NCI-H2029 treated with DMSO at 0.1 percent for 48 hours (cell line): ENCODE measurements around the gene CYFIP1.
A peak's percentile ranks its signal among the peaks of the same experiment; 100 is the strongest.

Experiments
- DNase-seq: peaks from one replicate; lab custom pipeline; 2025; lab: John Stamatoyannopoulos, UW

The CYFIP1 gene

DNA sequence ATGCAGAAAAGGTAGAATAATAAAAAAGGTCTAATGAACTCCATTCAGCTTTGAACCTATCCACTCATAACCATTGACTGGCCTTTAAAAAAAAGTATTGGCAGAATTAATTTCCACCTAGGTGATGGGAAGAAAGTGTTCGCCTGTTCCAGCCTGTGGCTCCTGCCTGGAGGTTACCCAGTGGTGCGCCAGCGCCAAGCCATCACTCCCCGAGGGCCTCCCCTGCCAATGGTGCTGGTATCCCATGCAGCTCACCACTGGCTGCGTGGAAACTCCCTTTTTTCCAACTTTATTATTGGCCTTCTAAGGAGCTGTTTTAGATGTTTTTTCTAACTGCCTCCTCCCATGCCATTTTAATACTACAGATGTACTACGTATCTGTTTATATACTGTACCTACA is 112.3 kb downstream of the CYFIP1 start:
- DNase-seq, result no peak

DNA sequence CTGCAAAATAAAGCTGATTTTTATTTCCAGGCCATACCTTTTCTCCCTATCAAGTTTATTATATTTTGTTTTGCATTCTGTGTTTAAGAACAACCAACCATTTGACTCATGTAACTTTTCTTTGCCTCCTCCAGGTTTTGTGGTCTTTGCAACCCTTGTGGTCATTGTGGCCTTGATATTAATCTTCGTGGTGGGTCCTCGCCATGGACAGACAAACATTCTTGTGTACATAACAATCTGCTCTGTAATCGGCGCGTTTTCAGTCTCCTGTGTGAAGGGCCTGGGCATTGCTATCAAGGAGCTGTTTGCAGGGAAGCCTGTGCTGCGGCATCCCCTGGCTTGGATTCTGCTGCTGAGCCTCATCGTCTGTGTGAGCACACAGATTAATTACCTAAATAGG is 114.1 kb downstream of the CYFIP1 start:
- DNase-seq, result no peak

DNA sequence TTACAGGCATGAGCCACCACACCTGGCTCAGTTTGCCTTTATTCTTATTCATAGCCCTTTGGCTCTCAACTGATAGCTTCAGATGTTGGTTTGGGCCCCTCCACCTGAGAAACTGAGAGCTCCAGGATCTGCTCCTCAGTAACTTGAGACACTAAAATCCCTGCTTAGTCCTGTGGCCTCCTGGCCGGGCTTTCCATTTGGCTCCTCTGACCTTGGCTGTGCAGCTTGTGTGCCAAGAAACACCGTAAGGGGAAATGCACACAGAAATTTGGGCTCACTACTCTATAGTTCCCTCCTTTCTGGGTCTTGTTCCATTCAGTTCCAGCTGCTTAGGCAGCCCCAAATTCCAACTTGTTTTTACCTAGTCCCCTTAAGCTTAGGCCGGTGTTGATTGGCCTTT is 116.8 kb downstream of the CYFIP1 start:
- DNase-seq, result no peak

DNA sequence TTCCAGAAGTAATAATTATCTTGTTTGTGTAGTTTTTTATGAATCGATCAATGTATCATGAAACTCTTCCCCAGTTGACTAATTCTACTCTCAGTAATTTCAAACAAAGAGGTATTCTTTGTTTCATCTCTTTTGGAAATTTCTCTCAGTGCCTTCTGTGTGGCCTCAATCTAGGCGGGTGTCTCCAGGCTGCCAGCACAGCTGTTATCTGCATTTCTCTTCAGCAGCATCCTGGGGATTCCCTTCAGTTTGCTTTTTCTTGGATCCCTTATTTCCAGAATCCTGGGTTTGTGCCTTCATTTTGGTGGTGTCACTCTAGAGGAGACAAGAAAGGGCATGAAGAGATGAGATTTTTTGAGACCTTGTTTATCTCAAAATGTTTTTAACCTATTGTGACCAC is 119.0 kb downstream of the CYFIP1 start:
- DNase-seq, result no peak

- no peak for DNase-seq
Observed at GRCh38 chr15:22856659-22857058, 123.5 kb downstream of the CYFIP1 start.

GRCh38 chr15:22855791-22856190 is 124.4 kb downstream of the CYFIP1 start:
- no peak for DNase-seq

GRCh38 chr15:22851513-22851912 is 128.7 kb downstream of the CYFIP1 start:
- DNase-seq, result no peak

- DNase-seq, result no peak
Observed at GRCh38 chr15:22850055-22850454, 130.1 kb downstream of the CYFIP1 start.

- DNase-seq, result no peak
Observed at GRCh38 chr15:22846073-22846472, 134.1 kb downstream of the CYFIP1 start.

GRCh38 chr15:22845289-22845900 is 134.8 kb downstream of the CYFIP1 start:
- DNase-seq, result no peak

- DNase-seq, result no peak
Observed at GRCh38 chr15:22844421-22845288, 135.5 kb downstream of the CYFIP1 start.

DNA sequence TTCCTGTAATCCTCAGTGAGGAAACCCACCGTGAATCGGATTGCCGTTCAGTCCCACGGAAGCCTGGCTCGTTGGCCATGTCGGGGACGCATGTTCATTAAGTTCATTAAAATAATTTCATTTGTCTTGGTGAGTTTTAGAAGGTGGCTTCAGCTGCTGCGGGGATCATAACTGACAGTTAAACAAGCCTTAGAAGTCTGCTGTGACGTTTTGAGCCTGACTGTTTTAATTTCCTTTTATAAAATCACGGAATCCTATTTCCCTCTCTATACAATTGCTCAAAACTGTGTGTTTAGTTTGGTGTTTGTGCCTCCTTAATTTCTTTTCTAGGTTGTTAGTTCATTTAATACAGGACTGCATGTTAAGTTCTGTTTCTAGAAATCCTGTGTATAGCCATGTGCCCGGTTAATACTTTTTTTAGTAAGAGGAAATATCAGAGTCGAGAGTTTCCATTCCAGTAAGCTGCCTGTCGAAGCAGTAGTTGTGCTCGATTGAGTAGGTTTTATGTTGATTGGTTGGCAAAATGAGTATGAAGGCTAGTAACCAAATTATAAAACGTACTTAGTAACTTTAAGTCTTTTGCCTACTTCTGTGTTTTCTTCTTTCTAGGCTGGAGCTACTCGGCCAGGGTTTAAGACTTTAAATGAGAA is 141.0 kb downstream of the CYFIP1 start:
- no peak for DNase-seq

DNA sequence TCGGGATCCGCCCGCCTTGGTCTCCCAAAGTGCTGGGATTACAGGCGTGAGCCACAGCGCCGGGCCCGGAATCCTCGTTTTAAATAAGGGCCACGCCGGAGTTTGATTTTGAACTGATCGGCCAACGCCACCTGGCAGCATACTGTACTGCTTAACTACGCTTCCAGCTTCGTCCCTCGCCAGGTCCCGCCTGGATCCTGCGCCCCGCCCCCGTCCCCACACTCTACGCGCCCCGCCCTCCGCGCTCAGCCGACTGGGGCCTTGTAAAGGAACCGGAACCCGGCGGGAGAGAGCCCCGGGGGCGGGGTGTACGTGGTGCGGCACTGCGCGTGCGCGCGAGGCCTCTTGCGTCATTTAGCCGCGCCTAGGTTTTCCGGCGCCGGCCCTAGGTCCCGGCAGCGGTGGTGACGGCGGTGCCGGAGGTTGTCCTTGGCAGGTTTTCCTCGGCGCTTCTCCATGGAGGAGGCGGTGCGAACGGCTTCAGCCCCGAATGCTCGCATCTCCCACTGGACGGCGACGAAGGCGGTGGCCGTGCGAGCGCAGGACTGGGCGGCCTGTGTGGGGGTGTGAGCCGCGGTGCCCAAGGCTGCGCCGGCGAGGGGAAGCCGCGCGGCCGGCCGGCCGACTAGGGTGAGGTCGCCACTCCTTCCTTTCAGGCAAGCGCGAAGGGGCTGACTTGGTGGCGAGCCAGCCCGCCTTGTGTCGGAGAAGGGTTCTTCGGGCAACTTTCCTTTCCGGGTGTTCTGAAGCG is 141.7 kb downstream of the CYFIP1 start, which contains the start of gene NIPA2:
NIPA2 (plus strand) TSS at position 375 of the 751 bp plus-strand sequence. CDS start 13,066 bp downstream, outside the sequence.
- peak; percentile 65 for DNase-seq

- no peak for DNase-seq
Observed at GRCh38 chr15:22831473-22831872, 148.7 kb downstream of the CYFIP1 start.

DNA sequence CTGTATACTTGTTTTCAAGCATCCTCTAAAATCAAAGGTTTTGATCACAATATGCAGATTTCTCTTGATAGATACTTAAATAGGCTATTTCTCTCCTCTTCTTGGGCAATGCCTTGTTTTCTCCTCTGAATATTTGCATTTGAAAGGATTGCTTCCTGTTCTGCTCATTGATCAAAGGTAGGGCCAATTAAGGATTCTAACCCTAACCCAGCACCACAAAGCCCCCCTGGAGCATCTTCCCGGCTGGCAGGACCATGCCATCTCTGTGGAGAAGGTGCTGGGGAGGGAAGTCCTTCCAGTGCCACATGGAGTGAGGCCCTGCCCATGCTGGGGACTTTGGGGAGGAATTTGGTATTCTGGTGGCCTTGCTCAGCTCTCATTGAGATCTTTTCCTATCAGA is 153.0 kb downstream of the CYFIP1 start:
- DNase-seq, result no peak

- DNase-seq, result no peak
Observed at GRCh38 chr15:22823495-22824128, 156.6 kb downstream of the CYFIP1 start.

DNA sequence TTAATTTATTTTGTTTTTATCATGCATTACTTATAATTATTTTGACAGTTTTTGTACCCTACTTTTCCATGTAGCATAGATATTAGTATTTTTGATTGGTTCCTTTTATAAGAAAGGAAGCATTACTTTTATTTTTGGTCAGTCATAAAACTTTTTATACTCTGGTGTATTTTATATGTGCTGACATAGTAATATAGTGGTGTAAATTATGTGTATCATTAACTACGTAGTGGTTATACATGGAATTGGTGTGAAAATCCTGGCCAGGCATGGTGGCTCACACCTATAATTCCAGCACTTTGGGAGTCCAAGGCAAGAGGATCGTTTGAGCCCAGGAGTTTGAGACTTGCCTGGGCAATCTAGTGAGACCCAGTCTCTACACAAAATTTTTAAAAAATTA is 160.5 kb downstream of the CYFIP1 start:
- DNase-seq, result no peak
